Measurements from ENCODE around the gene ATXN10. TPM values are rescaled to one million over a fixed set of nuclear protein-coding genes. Genes with fewer than 3 reads are reported as not detected.

The ATXN10 gene
- total RNA-seq, 1 donor from 2014 or later: 99.7 TPM

GRCh38 chr22:45762545-45763235 lies 91.1 kb downstream of the ATXN10 start:
- Mint-ChIP-seq H3K36me3 (ENCODE audit: low read depth) (peaks cover 42% of the 10 kb centered on the region), H3K4me3 (no peak overlapping the region), H3K27ac (no peak overlapping the region), H3K27me3 (no peaks in the 10 kb centered on the region), H3K4me1 (no peaks in the 10 kb centered on the region), H3K9me3 (no peaks in the 10 kb centered on the region)
- DNase-seq (no peak), ATAC-seq (ENCODE audit: low read depth) (no peak)
- ChIA-PET POLR2A (no interaction called here), CTCF (no interaction called here)
- no peak for TF ChIP-seq CTCF (IDR thresholded peaks at IDR 0.05)
- intact Hi-C loops (cut with micrococcal nuclease): no loop called here

DNA sequence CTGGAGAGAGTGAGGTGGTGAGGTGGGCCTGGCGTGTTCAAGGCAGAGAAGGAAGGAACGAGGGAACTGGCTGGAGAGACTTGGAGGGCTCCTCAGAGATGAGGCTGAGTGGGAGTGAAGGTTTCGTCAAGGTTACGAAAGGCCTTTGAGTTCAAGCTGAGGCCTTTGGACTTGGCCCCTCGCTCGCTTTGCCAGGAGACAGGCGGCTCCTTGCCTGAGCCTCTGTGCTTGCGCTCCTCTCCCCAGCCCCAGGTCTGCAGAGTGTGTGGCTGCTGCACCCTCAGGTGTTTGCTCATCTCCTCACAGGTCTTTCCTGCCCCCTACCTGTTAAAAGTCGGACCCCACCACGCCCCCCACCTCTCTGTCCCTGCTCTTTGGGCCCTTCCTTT lies 91.6 kb downstream of the ATXN10 start:
- POLR2A ChIA-PET: no interaction called here
- H3K9me3 Mint-ChIP-seq: no peaks in the 10 kb centered on the region
- H3K36me3 Mint-ChIP-seq (ENCODE audit: low read depth): peaks cover 40% of the 10 kb centered on the region
- TF ChIP-seq CTCF (IDR thresholded peaks at IDR 0.05): no peak
- H3K27ac Mint-ChIP-seq: no peak overlapping the region
- CTCF ChIA-PET: no interaction called here
- intact Hi-C loops (cut with micrococcal nuclease): no loop called here
- no peaks in the 10 kb centered on the region for H3K27me3 Mint-ChIP-seq
- no peak for ATAC-seq (ENCODE audit: low read depth)
- H3K4me3 Mint-ChIP-seq: no peak overlapping the region
- DNase-seq: no peak
- H3K4me1 Mint-ChIP-seq: peaks cover 1% of the 10 kb centered on the region

GRCh38 chr22:45768490-45768889 lies 96.9 kb downstream of the ATXN10 start:
- H3K36me3 Mint-ChIP-seq (ENCODE audit: low read depth): peaks cover 41% of the 10 kb centered on the region
- H3K4me3 Mint-ChIP-seq: no peak overlapping the region
- H3K4me1 Mint-ChIP-seq: peaks cover 30% of the 10 kb centered on the region
- no peak overlapping the region for H3K27ac Mint-ChIP-seq
- POLR2A ChIA-PET: interaction anchor here (1.1 kb wide), 1 partner anchor 98 kb away, joined by 3 read pairs; no protein-coding TSS in a partner anchor
- TF ChIP-seq CTCF (IDR thresholded peaks at IDR 0.05): no peak
- DNase-seq: no peak
- ATAC-seq (ENCODE audit: low read depth): no peak
- intact Hi-C loops (cut with micrococcal nuclease): no loop called here
- CTCF ChIA-PET: no interaction called here
- no peaks in the 10 kb centered on the region for H3K27me3 Mint-ChIP-seq
- no peaks in the 10 kb centered on the region for H3K9me3 Mint-ChIP-seq

DNA sequence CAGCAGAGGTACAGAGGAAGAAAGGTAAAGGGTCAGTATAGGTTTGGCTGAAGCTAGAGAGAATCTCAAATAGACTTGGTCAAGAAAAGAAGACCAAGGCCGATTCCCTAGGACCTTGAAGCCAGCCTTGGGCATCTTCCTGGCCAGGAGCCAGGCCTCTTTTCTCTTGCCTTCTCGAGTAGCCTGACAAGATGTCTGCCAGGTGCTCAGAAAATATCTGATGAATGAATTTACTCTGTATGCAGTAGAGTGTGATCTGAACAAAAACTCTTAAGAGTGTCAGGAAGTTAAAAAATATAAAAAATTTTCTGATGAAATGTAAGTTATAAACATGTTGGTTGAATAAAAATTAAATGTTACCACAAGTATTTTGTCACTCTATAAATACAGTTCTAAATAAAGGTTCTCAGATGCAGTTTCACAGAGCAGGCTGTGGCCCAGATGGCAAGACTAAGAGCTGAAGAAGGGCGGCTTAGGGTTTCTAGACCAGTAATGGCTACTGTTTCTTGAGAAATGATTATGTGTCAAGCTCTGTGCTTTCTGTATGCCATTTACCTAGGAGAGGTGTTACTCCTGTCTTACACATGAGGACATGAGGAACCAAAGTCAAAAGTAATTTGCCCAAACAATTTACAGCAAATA lies 98.1 kb downstream of the ATXN10 start:
- DNase-seq (no peak), ATAC-seq (ENCODE audit: low read depth) (no peak)
- no peaks in the 10 kb centered on the region for H3K27me3 Mint-ChIP-seq
- TF ChIP-seq CTCF (IDR thresholded peaks at IDR 0.05): no peak
- POLR2A ChIA-PET: interaction anchor here (0.6 to 1.1 kb wide), 2 partner anchors 99 to 1191 kb away, joined by 3 to 6 read pairs; no protein-coding TSS in a partner anchor
- no peaks in the 10 kb centered on the region for H3K9me3 Mint-ChIP-seq
- intact Hi-C loops (cut with micrococcal nuclease): no loop called here
- CTCF ChIA-PET: no interaction called here
- H3K36me3 Mint-ChIP-seq (ENCODE audit: low read depth): peaks cover 30% of the 10 kb centered on the region
- H3K4me1 Mint-ChIP-seq: peaks cover 42% of the 10 kb centered on the region
- H3K4me3 Mint-ChIP-seq: no peak overlapping the region
- H3K27ac Mint-ChIP-seq: no peak overlapping the region

DNA sequence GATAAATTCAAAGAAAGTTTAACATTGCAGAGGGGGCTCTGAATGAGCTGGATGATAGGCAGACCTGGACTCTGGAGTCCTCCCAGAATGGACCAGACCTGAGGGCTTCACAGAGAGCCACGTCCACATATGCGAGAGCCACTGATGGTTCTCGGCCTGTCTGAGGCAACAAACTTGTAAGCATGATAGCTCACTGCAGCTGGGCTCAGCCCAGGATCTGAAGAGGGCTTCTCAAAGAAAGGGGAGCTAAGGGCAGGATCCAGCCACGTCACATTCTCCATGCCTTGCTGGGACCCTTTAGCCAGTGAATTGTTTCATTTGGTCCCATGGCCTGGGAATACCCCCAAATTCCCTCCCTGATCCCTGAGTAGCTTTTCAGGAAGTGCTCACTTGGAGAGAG lies 98.9 kb downstream of the ATXN10 start:
- ATAC-seq (ENCODE audit: low read depth) (no peak), DNase-seq (no peak)
- H3K9me3 Mint-ChIP-seq: no peaks in the 10 kb centered on the region
- H3K27ac Mint-ChIP-seq: no peak overlapping the region
- ChIA-PET POLR2A (no interaction called here), CTCF (no interaction called here)
- intact Hi-C loops (cut with micrococcal nuclease): no loop called here
- H3K4me1 Mint-ChIP-seq: peaks cover 50% of the 10 kb centered on the region
- no peak overlapping the region for H3K4me3 Mint-ChIP-seq
- H3K36me3 Mint-ChIP-seq (ENCODE audit: low read depth): peaks cover 25% of the 10 kb centered on the region
- no peaks in the 10 kb centered on the region for H3K27me3 Mint-ChIP-seq
- TF ChIP-seq CTCF (IDR thresholded peaks at IDR 0.05): no peak

Data from activated B cell treated with CpG ODN at 0.5 μM for 24 hours (primary cell).